ENCODE results near the gene ZRANB2.

- TF ChIP-seq CHD1 (IDR thresholded peaks at IDR 0.05; ENCODE audit: low read depth, low read length) (no peak), BHLHE40 (IDR thresholded peaks at IDR 0.05; ENCODE audit: low read depth, low read length) (no peak), CEBPB (IDR thresholded peaks at IDR 0.05; ENCODE audit: low read depth, low read length) (no peak), MAZ (IDR thresholded peaks at IDR 0.05; ENCODE audit: borderline replicate concordance, low read depth, low read length) (no peak), RCOR1 (IDR thresholded peaks at IDR 0.05; ENCODE audit: insufficient replicate concordance, low read length) (no peak), POLR2A (IDR thresholded peaks at IDR 0.05; ENCODE audit: low read depth, low read length) (no peak)
- TF ChIP-seq, protein P1, sequence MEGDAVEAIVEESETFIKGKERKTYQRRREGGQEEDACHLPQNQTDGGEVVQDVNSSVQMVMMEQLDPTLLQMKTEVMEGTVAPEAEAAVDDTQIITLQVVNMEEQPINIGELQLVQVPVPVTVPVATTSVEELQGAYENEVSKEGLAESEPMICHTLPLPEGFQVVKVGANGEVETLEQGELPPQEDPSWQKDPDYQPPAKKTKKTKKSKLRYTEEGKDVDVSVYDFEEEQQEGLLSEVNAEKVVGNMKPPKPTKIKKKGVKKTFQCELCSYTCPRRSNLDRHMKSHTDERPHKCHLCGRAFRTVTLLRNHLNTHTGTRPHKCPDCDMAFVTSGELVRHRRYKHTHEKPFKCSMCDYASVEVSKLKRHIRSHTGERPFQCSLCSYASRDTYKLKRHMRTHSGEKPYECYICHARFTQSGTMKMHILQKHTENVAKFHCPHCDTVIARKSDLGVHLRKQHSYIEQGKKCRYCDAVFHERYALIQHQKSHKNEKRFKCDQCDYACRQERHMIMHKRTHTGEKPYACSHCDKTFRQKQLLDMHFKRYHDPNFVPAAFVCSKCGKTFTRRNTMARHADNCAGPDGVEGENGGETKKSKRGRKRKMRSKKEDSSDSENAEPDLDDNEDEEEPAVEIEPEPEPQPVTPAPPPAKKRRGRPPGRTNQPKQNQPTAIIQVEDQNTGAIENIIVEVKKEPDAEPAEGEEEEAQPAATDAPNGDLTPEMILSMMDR (conservative IDR thresholded peaks at IDR 0.05; ENCODE audit: low read depth, low read length): no peak
- TF ChIP-seq, protein P2, sequence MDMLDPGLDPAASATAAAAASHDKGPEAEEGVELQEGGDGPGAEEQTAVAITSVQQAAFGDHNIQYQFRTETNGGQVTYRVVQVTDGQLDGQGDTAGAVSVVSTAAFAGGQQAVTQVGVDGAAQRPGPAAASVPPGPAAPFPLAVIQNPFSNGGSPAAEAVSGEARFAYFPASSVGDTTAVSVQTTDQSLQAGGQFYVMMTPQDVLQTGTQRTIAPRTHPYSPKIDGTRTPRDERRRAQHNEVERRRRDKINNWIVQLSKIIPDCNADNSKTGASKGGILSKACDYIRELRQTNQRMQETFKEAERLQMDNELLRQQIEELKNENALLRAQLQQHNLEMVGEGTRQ (IDR thresholded peaks at IDR 0.05; ENCODE audit: low read depth, low read length): no peak
- TF ChIP-seq, protein P3, sequence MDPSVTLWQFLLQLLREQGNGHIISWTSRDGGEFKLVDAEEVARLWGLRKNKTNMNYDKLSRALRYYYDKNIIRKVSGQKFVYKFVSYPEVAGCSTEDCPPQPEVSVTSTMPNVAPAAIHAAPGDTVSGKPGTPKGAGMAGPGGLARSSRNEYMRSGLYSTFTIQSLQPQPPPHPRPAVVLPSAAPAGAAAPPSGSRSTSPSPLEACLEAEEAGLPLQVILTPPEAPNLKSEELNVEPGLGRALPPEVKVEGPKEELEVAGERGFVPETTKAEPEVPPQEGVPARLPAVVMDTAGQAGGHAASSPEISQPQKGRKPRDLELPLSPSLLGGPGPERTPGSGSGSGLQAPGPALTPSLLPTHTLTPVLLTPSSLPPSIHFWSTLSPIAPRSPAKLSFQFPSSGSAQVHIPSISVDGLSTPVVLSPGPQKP (IDR thresholded peaks at IDR 0.05; ENCODE audit: borderline replicate concordance, low read depth, low read length): no peak
These were observed 37.8 kb downstream of the ZRANB2 start for GRCh38 chr1:71043065-71043464.
